ENCODE data around the gene RAB11FIP5. TPM values are rescaled to one million over a fixed set of nuclear protein-coding genes. Genes with fewer than 3 reads are reported as not detected.

RAB11FIP5 gene
- total and polyA plus RNA-seq, 2 of the 4 experiments (the other 2 are of a cell fraction), result 21.5 to 34.5 TPM

DNA sequence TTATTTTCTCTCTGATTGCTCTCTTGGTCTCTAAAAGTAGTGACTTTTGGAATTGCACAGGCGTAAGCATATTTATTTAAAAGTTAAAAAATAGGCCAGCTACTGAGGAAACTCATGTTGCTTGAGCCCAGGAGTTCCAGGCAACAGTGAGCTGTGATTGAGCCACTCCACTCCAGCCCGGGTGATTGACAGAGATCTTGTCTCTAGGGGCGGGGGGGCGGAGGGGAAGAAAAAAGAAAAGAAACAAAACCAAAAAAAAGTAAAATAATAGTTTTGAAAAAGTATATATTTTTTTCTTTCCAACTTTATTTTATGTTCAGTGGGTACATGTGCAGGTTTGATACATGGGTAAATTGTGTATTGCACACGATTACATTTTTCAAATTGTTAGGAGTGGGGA lies 18.0 kb upstream of the RAB11FIP5 start:
- intact Hi-C loops (cut with micrococcal nuclease) (no loop called here), dilution Hi-C loops (cut with HindIII; ENCODE audit: low sequenced_read_pairs, unreplicated experiment) (no loop called here), in situ Hi-C loops (cut with MboI; ENCODE audit: low sequenced_read_pairs) (no loop called here)
- Histone ChIP-seq H3K9me1 (ENCODE audit: insufficient read depth, low read length) (no peaks in the 10 kb centered on the region), H3K14ac (replicated peaks; ENCODE audit: low read depth, low read length) (no peak overlapping the region), H3K9ac (ENCODE audit: low read depth, low read length) (no peak overlapping the region), H2BK5ac (ENCODE audit: low read depth, low read length, poor library complexity, severe bottlenecking) (no peak overlapping the region), H2BK15ac (ENCODE audit: low read depth, low read length) (no peak overlapping the region), H2BK120ac (ENCODE audit: low read depth, low read length) (no peak overlapping the region), H3K36me3 (ENCODE audit: control insufficient read depth, insufficient read depth, low read length) (no peaks in the 10 kb centered on the region), H4K20me1 (ENCODE audit: insufficient read depth, low read length) (no peaks in the 10 kb centered on the region), H2AFZ (replicated peaks; ENCODE audit: low read length, poor library complexity) (no peak overlapping the region), H3K79me1 (ENCODE audit: low read depth in 1 of 2, low read length in 2 of 2) (no peaks in the 10 kb centered on the region), H3K27ac (ENCODE audit: insufficient read depth, low read length) (no peak overlapping the region), H3K4me2 (ENCODE audit: low read depth, low read length) (no peak overlapping the region), H3K4me1 (ENCODE audit: control insufficient read depth, insufficient read depth, low read length) (no peaks in the 10 kb centered on the region), H3K56ac (ENCODE audit: extremely low read depth, insufficient read depth, low read length) (no peak overlapping the region), H3K27me3 (ENCODE audit: control insufficient read depth, insufficient read depth, low read length) (peaks cover 17% of the 10 kb centered on the region), H3K4me3 (ENCODE audit: insufficient read depth, low read depth, low read length) (no peak overlapping the region), H3K9me3 (ENCODE audit: control insufficient read depth, insufficient read depth, low read length) (peaks cover 3% of the 10 kb centered on the region), H3K4ac (ENCODE audit: low read depth, low read length) (no peak overlapping the region), H3K18ac (ENCODE audit: low read depth, low read length) (no peak overlapping the region), H4K8ac (ENCODE audit: low read depth in 2 of 2, low read length in 2 of 2) (no peak overlapping the region), H2BK20ac (ENCODE audit: low read depth, low read length) (no peak overlapping the region), H3K23ac (ENCODE audit: low read depth, low read length) (no peak overlapping the region), H2AK5ac (ENCODE audit: low read depth, low read length) (no peak overlapping the region), H4K91ac (ENCODE audit: insufficient read depth, low read depth, low read length) (no peak overlapping the region), H2AK9ac (replicated peaks; ENCODE audit: low read depth, low read length, poor library complexity) (no peak overlapping the region), H4K5ac (ENCODE audit: low read depth, low read length) (no peak overlapping the region)
- TF ChIP-seq, protein P1, sequence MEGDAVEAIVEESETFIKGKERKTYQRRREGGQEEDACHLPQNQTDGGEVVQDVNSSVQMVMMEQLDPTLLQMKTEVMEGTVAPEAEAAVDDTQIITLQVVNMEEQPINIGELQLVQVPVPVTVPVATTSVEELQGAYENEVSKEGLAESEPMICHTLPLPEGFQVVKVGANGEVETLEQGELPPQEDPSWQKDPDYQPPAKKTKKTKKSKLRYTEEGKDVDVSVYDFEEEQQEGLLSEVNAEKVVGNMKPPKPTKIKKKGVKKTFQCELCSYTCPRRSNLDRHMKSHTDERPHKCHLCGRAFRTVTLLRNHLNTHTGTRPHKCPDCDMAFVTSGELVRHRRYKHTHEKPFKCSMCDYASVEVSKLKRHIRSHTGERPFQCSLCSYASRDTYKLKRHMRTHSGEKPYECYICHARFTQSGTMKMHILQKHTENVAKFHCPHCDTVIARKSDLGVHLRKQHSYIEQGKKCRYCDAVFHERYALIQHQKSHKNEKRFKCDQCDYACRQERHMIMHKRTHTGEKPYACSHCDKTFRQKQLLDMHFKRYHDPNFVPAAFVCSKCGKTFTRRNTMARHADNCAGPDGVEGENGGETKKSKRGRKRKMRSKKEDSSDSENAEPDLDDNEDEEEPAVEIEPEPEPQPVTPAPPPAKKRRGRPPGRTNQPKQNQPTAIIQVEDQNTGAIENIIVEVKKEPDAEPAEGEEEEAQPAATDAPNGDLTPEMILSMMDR (conservative IDR thresholded peaks at IDR 0.05; ENCODE audit: low read depth, low read length), result no peak
- ATAC-seq (ENCODE audit: low read depth) (no peak), DNase-seq (no peak)
- ChIA-PET CTCF (no interaction called here), POLR2A (ENCODE audit: unreplicated experiment) (no interaction called here)
- whole genome bisulfite sequencing, 2 experiments (ENCODE audit: extremely low coverage in 2 of 2, insufficient read length in 1 of 2), result no CpG with 5 or more reads among the region's 5 CpGs
- BruUV-seq (replicated peaks), result no TSS peak
